H9 (cell line): ENCODE measurements around the gene ZNFX1. TPM values are rescaled to one million over a fixed set of nuclear protein-coding genes. Genes with fewer than 3 reads are reported as not detected.

Experiments
- DNase-seq: peaks from one replicate; pipeline ENCODE4 v3.0.0-alpha.2; 2017
- H2AFZ ChIP-seq: one replicate; pipeline ENCODE4 v1.6.1; 2013; ENCODE audit warnings: mild to moderate bottlenecking, low read length, control low read depth, moderate library complexity
- H2AK5ac ChIP-seq: 2 replicates; pipeline ENCODE4 v1.6.1; 2013; ENCODE audit warnings: low read length, control low read depth, mixed read lengths; ENCODE audit not compliant: insufficient read length
- H2BK120ac ChIP-seq: one replicate; pipeline ENCODE4 v1.6.1; 2013; ENCODE audit warnings: low read depth, mild to moderate bottlenecking, low read length, control low read depth, inconsistent platforms; ENCODE audit not compliant: poor library complexity, severe bottlenecking
- H2BK12ac ChIP-seq: 2 replicates; pipeline ENCODE4 v1.6.1; 2013; ENCODE audit warnings: low read length, control low read depth, mixed read lengths, low read depth; ENCODE audit not compliant: insufficient read length
- H2BK15ac ChIP-seq: 2 replicates; pipeline ENCODE4 v1.6.1; 2013; ENCODE audit warnings: low read depth, low read length, control low read depth
- H2BK20ac ChIP-seq: one replicate; pipeline ENCODE4 v1.6.1; 2013; ENCODE audit warnings: low read depth, mild to moderate bottlenecking, low read length, control low read depth, inconsistent platforms; ENCODE audit not compliant: poor library complexity, severe bottlenecking
- H2BK5ac ChIP-seq: 2 replicates; pipeline ENCODE4 v1.6.1; 2013; ENCODE audit warnings: low read length, control low read depth, mixed read lengths; ENCODE audit not compliant: insufficient read length
- H3K14ac ChIP-seq: 2 replicates; pipeline ENCODE4 v1.6.1; 2013; ENCODE audit warnings: low read length, control low read depth; ENCODE audit not compliant: insufficient read depth
- H3K18ac ChIP-seq: 2 replicates; pipeline ENCODE4 v1.6.1; 2013; ENCODE audit warnings: low read depth, mild to moderate bottlenecking, mixed read lengths, low read length, control low read depth; ENCODE audit not compliant: insufficient read length
- H3K23ac ChIP-seq: 2 replicates; pipeline ENCODE4 v1.6.1; 2013; ENCODE audit warnings: low read length, control low read depth, mixed read lengths, low read depth; ENCODE audit not compliant: insufficient read length
- H3K23me2 ChIP-seq: 2 replicates; pipeline ENCODE4 v1.6.1; 2013; ENCODE audit warnings: low read depth, mild to moderate bottlenecking, mixed read lengths, low read length, control low read depth; ENCODE audit not compliant: insufficient read length, poor library complexity, severe bottlenecking
- H3K27ac ChIP-seq: 2 replicates; pipeline ENCODE4 v1.5.1; 2013; ENCODE audit warnings: low read length, control low read depth, mixed read lengths, low read depth; ENCODE audit not compliant: insufficient read length
- H3K27me3 ChIP-seq: 2 replicates; pipeline ENCODE4 v1.6.1; 2013; ENCODE audit warnings: low read length, control low read depth, inconsistent platforms; ENCODE audit not compliant: insufficient read depth
- H3K4ac ChIP-seq: 2 replicates; pipeline ENCODE4 v1.6.1; 2013; ENCODE audit warnings: low read depth, mild to moderate bottlenecking, control low read depth, inconsistent platforms, low read length, moderate library complexity
- H3K4me1 ChIP-seq: 2 replicates; pipeline ENCODE4 v1.6.1; 2013; ENCODE audit warnings: low read length, control low read depth, inconsistent platforms; ENCODE audit not compliant: insufficient read depth
- H3K4me2 ChIP-seq: 2 replicates; pipeline ENCODE4 v1.6.1; 2013; ENCODE audit warnings: low read length, control low read depth, mixed read lengths; ENCODE audit not compliant: insufficient read length, insufficient read depth
- H3K56ac ChIP-seq: 2 replicates; pipeline ENCODE4 v1.6.1; 2013; ENCODE audit warnings: low read depth, mild to moderate bottlenecking, mixed read lengths, low read length, control low read depth; ENCODE audit not compliant: insufficient read length
- H3K79me1 ChIP-seq: 2 replicates; pipeline ENCODE4 v1.6.1; 2013; ENCODE audit warnings: low read depth, mild to moderate bottlenecking, moderate library complexity, low read length, control low read depth, inconsistent platforms; ENCODE audit not compliant: insufficient read depth, poor library complexity, severe bottlenecking
- H3K79me2 ChIP-seq: 2 replicates; pipeline ENCODE4 v1.6.1; 2013; ENCODE audit warnings: low read length, control low read depth, inconsistent platforms; ENCODE audit not compliant: insufficient read depth
- H3K9ac ChIP-seq: 2 replicates; pipeline ENCODE4 v1.6.1; 2013; ENCODE audit warnings: low read length, control low read depth, mixed read lengths; ENCODE audit not compliant: insufficient read length; ENCODE audit errors: extremely low read depth
- H3K9me3 ChIP-seq: one replicate; pipeline ENCODE4 v1.6.1; 2013; ENCODE audit warnings: low read depth, low read length, inconsistent platforms; ENCODE audit not compliant: control insufficient read depth
- H3T11ph ChIP-seq: one replicate; pipeline ENCODE4 v1.6.1; 2013; ENCODE audit warnings: mild to moderate bottlenecking, low read length, control low read depth, inconsistent platforms
- H4K20me1 ChIP-seq: one replicate; pipeline ENCODE4 v1.6.1; 2013; ENCODE audit not compliant: control insufficient read depth, insufficient read length, insufficient read depth
- H4K5ac ChIP-seq: 2 replicates; pipeline ENCODE4 v1.6.1; 2013; ENCODE audit warnings: low read depth, mild to moderate bottlenecking, mixed read lengths, low read length, control low read depth; ENCODE audit not compliant: insufficient read length
- H4K8ac ChIP-seq: replicated peaks from 2 replicates; pipeline ENCODE4 v1.6.1; 2013; ENCODE audit warnings: low read length, control low read depth, mixed read lengths, low read depth; ENCODE audit not compliant: insufficient read length
- H4K91ac ChIP-seq: 2 replicates; pipeline ENCODE4 v1.6.1; 2013; ENCODE audit warnings: low read depth, mild to moderate bottlenecking, moderate library complexity, mixed read lengths, low read length, control low read depth; ENCODE audit not compliant: insufficient read length
- H3K27ac Mint-ChIP-seq, 3 experiments: 2 replicates in 2 of 3; 3 replicates in 1 of 3; pipeline ENCODE4 v1.8.0; 2020 to 2021; ENCODE audit warnings: mixed read lengths in 3 of 3, mild to moderate bottlenecking in 1 of 3, moderate library complexity in 1 of 3
- H3K27me3 Mint-ChIP-seq: 2 replicates; pipeline ENCODE4 v1.8.0; 2021; ENCODE audit warnings: low read depth, mild to moderate bottlenecking, moderate library complexity, mixed read lengths
- H3K36me3 Mint-ChIP-seq, 3 experiments: 2 replicates in 2 of 3; 3 replicates in 1 of 3; pipeline ENCODE4 v1.8.0; 2020 to 2021; ENCODE audit warnings: low read depth in 3 of 3, mixed read lengths in 3 of 3; ENCODE audit not compliant: insufficient read depth in 1 of 3
- H3K4me1 Mint-ChIP-seq, 2 experiments: 2 replicates each; pipeline ENCODE4 v1.8.0; 2020; ENCODE audit warnings: mixed read lengths in 2 of 2
- H3K4me3 Mint-ChIP-seq, 2 experiments: 2 replicates in 1 of 2; 3 replicates in 1 of 2; pipeline ENCODE4 v1.8.0; 2020 to 2021; ENCODE audit warnings: mild to moderate bottlenecking in 2 of 2, mixed read lengths in 2 of 2, moderate library complexity in 1 of 2
- H3K9me3 Mint-ChIP-seq, 2 experiments: 2 replicates in 1 of 2; 3 replicates in 1 of 2; pipeline ENCODE4 v1.8.0; 2020; ENCODE audit warnings: mild to moderate bottlenecking in 2 of 2, mixed read lengths in 2 of 2, moderate library complexity in 1 of 2
- WGBS: extraction: QIAGEN DNeasy Blood & Tissue Kit; methylation state at CpG from one replicate; pipeline ENCODE4 v1.1.7; 2013; ENCODE audit warnings: missing lambda C conversion rate, low lambda C conversion rate, mixed read lengths; ENCODE audit not compliant: insufficient read length; ENCODE audit errors: extremely low coverage; 5-methylcytosine and 5-hydroxymethylcytosine counted together
- total RNA-seq: library from RNA; stranded (reverse); gene quantifications from 2 replicates; pipeline ENCODE4 v1.2.1, GENCODE V29; 2021
- TF ChIP-seq, protein P1 (sequence below): fragments of 200-600 bp; sonication (generic); conservative IDR thresholded peaks from 3 replicates; pipeline ENCODE4 v1.8.0; 2021; ENCODE audit warnings: antibody characterized with exemption, mild to moderate bottlenecking

Gene ZNFX1
- total RNA-seq, 1 experiment from 2014 or later = 13.3 TPM

DNA sequence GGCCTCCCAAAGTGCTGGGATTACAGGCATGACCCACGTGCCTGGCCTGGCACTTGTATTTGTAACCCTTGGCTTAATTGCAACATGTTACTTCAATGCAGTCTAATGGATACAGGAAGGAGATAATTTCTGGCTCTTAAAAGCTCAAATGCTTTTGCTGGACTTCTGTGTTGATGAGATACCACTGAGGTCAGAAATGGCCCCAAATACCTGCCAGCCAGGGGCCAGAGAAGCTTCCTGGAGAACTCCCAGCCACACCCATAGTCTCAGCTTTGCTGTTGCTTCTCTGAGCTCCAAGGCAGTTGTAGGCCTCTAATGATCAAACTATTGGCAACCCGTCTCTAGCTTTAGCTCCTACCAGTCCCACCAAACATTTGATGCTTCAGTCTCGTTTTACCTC, 14.2 kb upstream of the ZNFX1 start:
- Histone ChIP-seq H2BK15ac (no peak overlapping the region), H4K5ac (no peak overlapping the region), H3K14ac (no peak overlapping the region), H2AFZ (no peak overlapping the region), H3K23ac (no peak overlapping the region), H3K18ac (no peak overlapping the region), H4K8ac (no peak overlapping the region), H3K79me1 (no peaks in the 10 kb centered on the region), H3K27ac (no peak overlapping the region), H4K91ac (no peak overlapping the region), H2BK5ac (no peak overlapping the region), H3T11ph (no peak overlapping the region), H4K20me1 (no peaks in the 10 kb centered on the region), H2BK12ac (no peak overlapping the region), H2BK120ac (no peak overlapping the region), H3K9ac (no peak overlapping the region), H3K56ac (no peak overlapping the region), H3K9me3 (no peaks in the 10 kb centered on the region), H3K4ac (no peak overlapping the region), H3K79me2 (no peaks in the 10 kb centered on the region), H2AK5ac (no peak overlapping the region), H3K23me2 (no peaks in the 10 kb centered on the region), H3K4me1 (peaks cover 2% of the 10 kb centered on the region; the same call in 1 of the 2 replicates), H2BK20ac (no peak overlapping the region), H3K27me3 (no peaks in the 10 kb centered on the region), H3K4me2 (no peak overlapping the region)
- H3K4me3 Mint-ChIP-seq = no peak overlapping the region
- TF ChIP-seq, protein P1, sequence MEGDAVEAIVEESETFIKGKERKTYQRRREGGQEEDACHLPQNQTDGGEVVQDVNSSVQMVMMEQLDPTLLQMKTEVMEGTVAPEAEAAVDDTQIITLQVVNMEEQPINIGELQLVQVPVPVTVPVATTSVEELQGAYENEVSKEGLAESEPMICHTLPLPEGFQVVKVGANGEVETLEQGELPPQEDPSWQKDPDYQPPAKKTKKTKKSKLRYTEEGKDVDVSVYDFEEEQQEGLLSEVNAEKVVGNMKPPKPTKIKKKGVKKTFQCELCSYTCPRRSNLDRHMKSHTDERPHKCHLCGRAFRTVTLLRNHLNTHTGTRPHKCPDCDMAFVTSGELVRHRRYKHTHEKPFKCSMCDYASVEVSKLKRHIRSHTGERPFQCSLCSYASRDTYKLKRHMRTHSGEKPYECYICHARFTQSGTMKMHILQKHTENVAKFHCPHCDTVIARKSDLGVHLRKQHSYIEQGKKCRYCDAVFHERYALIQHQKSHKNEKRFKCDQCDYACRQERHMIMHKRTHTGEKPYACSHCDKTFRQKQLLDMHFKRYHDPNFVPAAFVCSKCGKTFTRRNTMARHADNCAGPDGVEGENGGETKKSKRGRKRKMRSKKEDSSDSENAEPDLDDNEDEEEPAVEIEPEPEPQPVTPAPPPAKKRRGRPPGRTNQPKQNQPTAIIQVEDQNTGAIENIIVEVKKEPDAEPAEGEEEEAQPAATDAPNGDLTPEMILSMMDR = no peak
- peaks cover 33 to 44% of the 10 kb centered on the region in 2 experiments for H3K4me1 Mint-ChIP-seq
- peaks cover 2% of the 10 kb centered on the region; the same call in 1 of the 2 replicates for H3K27me3 Mint-ChIP-seq
- H3K36me3 Mint-ChIP-seq = peaks cover 24 to 64% (median 45%) of the 10 kb centered on the region in 3 experiments
- H3K27ac Mint-ChIP-seq = peak overlapping the region; percentile 69 to 85 (median 74); a peak in 3 of 7 replicates
- no CpG with 5 or more reads among the region's 3 CpGs for WGBS
- no peak for DNase-seq
- H3K9me3 Mint-ChIP-seq = no peaks in the 10 kb centered on the region
